Measurements from ENCODE around the gene ENAH. TPM values are rescaled to one million over a fixed set of nuclear protein-coding genes. Genes with fewer than 3 reads are reported as not detected.

Gene ENAH
- total and polyA plus RNA-seq, 2 donors (not counting 1 experiment from before 2014, with no cell fraction given): 1.3 to 1.6 TPM

GRCh38 chr1:225565847-225566246, 87.1 kb downstream of the ENAH start:
- Mint-ChIP-seq H3K27me3 (peaks cover 4% of the 10 kb centered on the region), H3K4me3 (no peak overlapping the region), H3K9me3 (ENCODE audit: insufficient read depth) (no peaks in the 10 kb centered on the region), H3K27ac (no peak overlapping the region), H3K4me1 (no peaks in the 10 kb centered on the region)
- DNase-seq (no peak), ATAC-seq (ENCODE audit: low read depth) (no peak)
- no peak overlapping the region for H3K27ac ChIP-seq (ENCODE audit: low read length in 2 of 2)
- H3K27me3 ChIP-seq (replicated peaks in 1 of 4; ENCODE audit: control extremely low read depth in 1 of 4, control insufficient read depth in 3 of 4, insufficient read depth in 4 of 4, low read length in 3 of 4): no peaks in the 10 kb centered on the region
- 100% methylated on average over 3 of the region's 7 CpGs for WGBS (ENCODE audit: insufficient coverage)
- H2AFZ ChIP-seq (ENCODE audit: insufficient read depth, low read depth, low read length, poor library complexity, severe bottlenecking): no peak overlapping the region
- H3K9me3 ChIP-seq (ENCODE audit: control extremely low read depth in 1 of 3, control insufficient read depth in 2 of 3, insufficient read depth in 1 of 3, low read length in 2 of 3): no peaks in the 10 kb centered on the region
- no peak for TF ChIP-seq CTCF (IDR thresholded peaks at IDR 0.05)
- no peak for TF ChIP-seq EZH2 (IDR thresholded peaks at IDR 0.05; ENCODE audit: borderline replicate concordance, insufficient read depth, low read depth, low read length, poor library complexity, severe bottlenecking)
- H3K4me1 ChIP-seq (ENCODE audit: control insufficient read depth in 2 of 2, insufficient read depth in 2 of 2, low read length in 2 of 2): no peaks in the 10 kb centered on the region
- no peaks in the 10 kb centered on the region for H3K36me3 ChIP-seq (replicated peaks in 1 of 2; ENCODE audit: control extremely low read depth in 1 of 2, control insufficient read depth in 1 of 2, extremely low read depth in 1 of 2, insufficient read depth in 2 of 2, low read length in 1 of 2)
- no peak overlapping the region for H3K4me3 ChIP-seq (ENCODE audit: control extremely low read depth in 1 of 5, extremely low read depth in 1 of 5, insufficient read depth in 1 of 5, low read depth in 2 of 5, low read length in 4 of 5)
- H3K79me2 ChIP-seq (ENCODE audit: control insufficient read depth, insufficient read depth, low read length): no peaks in the 10 kb centered on the region
- H3K4me2 ChIP-seq (replicated peaks; ENCODE audit: low read depth, low read length, poor library complexity, severe bottlenecking): no peak overlapping the region
- no peak overlapping the region for H3K9ac ChIP-seq (ENCODE audit: low read length)
- intact Hi-C loops (cut with micrococcal nuclease): no loop called here
- no peaks in the 10 kb centered on the region for H4K20me1 ChIP-seq (ENCODE audit: control insufficient read depth, insufficient read depth, low read length, poor library complexity, severe bottlenecking)
- ChIA-PET POLR2A (no interaction called here), CTCF (interaction anchor here (0.7 to 0.8 kb wide), 2 partner anchors 10 to 37 kb away, joined by 3 read pairs; no protein-coding TSS in a partner anchor)

- no peak for DNase-seq
- no peak overlapping the region for H3K4me3 Mint-ChIP-seq
- no peak for ATAC-seq (ENCODE audit: low read depth)
- intact Hi-C loops (cut with micrococcal nuclease): no loop called here
- Histone ChIP-seq H3K27ac (ENCODE audit: low read length in 2 of 2) (no peak overlapping the region), H3K4me3 (ENCODE audit: control extremely low read depth in 1 of 5, extremely low read depth in 1 of 5, insufficient read depth in 1 of 5, low read depth in 2 of 5, low read length in 4 of 5) (no peak overlapping the region), H3K4me1 (ENCODE audit: control insufficient read depth in 2 of 2, insufficient read depth in 2 of 2, low read length in 2 of 2) (no peaks in the 10 kb centered on the region), H4K20me1 (ENCODE audit: control insufficient read depth, insufficient read depth, low read length, poor library complexity, severe bottlenecking) (no peaks in the 10 kb centered on the region), H2AFZ (ENCODE audit: insufficient read depth, low read depth, low read length, poor library complexity, severe bottlenecking) (no peak overlapping the region), H3K4me2 (replicated peaks; ENCODE audit: low read depth, low read length, poor library complexity, severe bottlenecking) (no peak overlapping the region), H3K9ac (ENCODE audit: low read length) (no peak overlapping the region), H3K27me3 (replicated peaks in 1 of 4; ENCODE audit: control extremely low read depth in 1 of 4, control insufficient read depth in 3 of 4, insufficient read depth in 4 of 4, low read length in 3 of 4) (peaks cover 0 to 4% (median 0%) of the 10 kb centered on the region in 4 experiments), H3K36me3 (replicated peaks in 1 of 2; ENCODE audit: control extremely low read depth in 1 of 2, control insufficient read depth in 1 of 2, extremely low read depth in 1 of 2, insufficient read depth in 2 of 2, low read length in 1 of 2) (no peaks in the 10 kb centered on the region), H3K79me2 (ENCODE audit: control insufficient read depth, insufficient read depth, low read length) (no peaks in the 10 kb centered on the region), H3K9me3 (ENCODE audit: control extremely low read depth in 1 of 3, control insufficient read depth in 2 of 3, insufficient read depth in 1 of 3, low read length in 2 of 3) (peaks cover 0 to 3% (median 2%) of the 10 kb centered on the region in 3 donors)
- 96% methylated on average over 2 of the region's 5 CpGs for WGBS (ENCODE audit: insufficient coverage)
- H3K27ac Mint-ChIP-seq: no peak overlapping the region
- CTCF ChIA-PET: interaction anchor here (0.6 kb wide), 3 partner anchors 15 to 758 kb away, joined by 3 read pairs; no protein-coding TSS in a partner anchor
- POLR2A ChIA-PET: no interaction called here
- H3K9me3 Mint-ChIP-seq (ENCODE audit: insufficient read depth): peaks cover 1% of the 10 kb centered on the region
- TF ChIP-seq CTCF (IDR thresholded peaks at IDR 0.05) (no peak), EZH2 (IDR thresholded peaks at IDR 0.05; ENCODE audit: borderline replicate concordance, insufficient read depth, low read depth, low read length, poor library complexity, severe bottlenecking) (no peak)
- peaks cover 9% of the 10 kb centered on the region for H3K27me3 Mint-ChIP-seq
- no peaks in the 10 kb centered on the region for H3K4me1 Mint-ChIP-seq
These were observed 91.2 kb downstream of the ENAH start for GRCh38 chr1:225561675-225562074.

Data from B cell (primary cell).